ENCODE results near the gene DCST2.

DCST2 gene

DNA sequence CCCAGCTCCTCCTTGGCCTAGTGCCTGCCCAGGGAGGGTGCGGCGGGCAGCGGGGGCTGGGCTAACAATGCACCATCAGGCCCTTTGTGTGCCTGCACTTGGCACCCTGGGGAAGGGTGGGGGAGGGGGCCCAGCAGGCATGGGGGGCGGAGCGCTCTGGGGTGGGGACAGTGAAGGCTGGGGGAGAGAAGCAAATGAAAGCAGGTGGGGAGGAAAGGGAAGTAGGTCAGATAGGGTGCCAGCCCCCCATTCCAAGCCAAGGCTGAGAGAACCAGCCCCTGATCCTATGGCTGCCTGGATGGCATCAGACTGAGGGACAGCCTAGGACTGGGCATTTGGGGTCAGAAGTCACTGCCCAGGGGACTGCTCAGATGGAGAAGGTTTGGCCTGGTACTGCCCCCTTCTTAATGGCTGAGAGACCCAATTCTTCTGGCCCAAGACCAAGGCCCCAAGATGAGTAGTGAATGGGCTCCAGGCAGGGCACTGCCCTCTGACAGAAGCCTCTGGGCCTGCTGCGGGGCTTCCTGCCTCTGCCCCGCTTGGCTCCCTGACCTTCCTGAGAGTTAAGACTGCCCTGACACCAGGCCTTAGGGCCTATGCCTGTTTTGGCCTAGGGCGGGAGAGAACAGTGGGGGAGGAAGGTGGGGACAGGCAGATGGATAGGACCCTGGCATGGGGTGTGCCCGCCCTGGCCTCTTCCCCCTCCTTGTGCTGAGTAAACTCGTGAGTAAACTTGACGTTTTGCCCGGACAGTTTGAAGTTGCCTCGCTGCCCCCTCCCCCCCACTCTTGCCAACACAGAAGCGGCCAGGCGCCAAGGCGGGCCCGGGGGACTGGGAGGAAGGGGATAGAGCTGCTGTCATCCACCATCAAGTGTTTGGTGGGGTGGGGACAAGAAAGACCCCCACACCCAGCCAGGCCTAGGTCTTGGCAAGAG lies 28.2 kb downstream of the DCST2 start:
- H3K4me3 ChIP-seq (replicated peaks; ENCODE audit: low read depth, low read length): no peak overlapping the region
- DNase-seq (ENCODE audit: low read depth): no peak
- TF ChIP-seq, protein P1, sequence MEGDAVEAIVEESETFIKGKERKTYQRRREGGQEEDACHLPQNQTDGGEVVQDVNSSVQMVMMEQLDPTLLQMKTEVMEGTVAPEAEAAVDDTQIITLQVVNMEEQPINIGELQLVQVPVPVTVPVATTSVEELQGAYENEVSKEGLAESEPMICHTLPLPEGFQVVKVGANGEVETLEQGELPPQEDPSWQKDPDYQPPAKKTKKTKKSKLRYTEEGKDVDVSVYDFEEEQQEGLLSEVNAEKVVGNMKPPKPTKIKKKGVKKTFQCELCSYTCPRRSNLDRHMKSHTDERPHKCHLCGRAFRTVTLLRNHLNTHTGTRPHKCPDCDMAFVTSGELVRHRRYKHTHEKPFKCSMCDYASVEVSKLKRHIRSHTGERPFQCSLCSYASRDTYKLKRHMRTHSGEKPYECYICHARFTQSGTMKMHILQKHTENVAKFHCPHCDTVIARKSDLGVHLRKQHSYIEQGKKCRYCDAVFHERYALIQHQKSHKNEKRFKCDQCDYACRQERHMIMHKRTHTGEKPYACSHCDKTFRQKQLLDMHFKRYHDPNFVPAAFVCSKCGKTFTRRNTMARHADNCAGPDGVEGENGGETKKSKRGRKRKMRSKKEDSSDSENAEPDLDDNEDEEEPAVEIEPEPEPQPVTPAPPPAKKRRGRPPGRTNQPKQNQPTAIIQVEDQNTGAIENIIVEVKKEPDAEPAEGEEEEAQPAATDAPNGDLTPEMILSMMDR (IDR thresholded peaks at IDR 0.05; ENCODE audit: low read length, missing control alignments): no peak

DNA sequence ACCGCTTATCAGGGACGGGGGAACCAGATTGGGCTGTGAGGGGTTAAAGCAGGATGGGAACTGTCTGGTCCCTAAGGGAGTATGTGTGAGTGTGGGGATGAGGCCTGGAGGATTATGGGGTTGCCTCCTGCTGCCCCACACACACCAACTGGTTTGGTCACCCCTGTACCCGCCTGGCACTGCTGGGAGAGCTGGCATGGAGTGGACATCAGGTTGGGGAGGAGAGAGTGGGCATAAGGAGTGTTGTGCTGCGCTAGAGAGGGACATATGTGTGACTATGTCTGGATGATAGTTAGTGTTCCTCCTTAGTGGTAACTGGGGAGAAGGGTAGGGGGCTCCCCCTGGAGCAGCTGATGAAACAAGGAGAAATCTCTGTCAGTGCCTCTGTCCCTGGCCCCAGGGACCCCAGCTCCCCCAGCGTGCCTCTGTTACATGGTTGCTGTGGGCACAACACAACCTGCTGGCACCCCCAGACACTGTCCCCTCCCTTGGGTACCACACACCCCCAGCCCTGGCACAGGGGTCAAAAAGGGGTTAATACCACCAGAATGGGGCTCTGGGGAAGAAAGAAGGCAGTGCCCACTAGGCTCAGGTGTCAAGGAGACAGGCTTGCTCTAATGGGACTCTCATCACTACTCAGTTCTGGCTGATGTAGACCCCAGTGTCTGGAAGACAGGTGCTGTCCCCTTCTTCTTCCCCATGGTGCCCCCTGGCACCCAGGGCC lies 29.1 kb downstream of the DCST2 start:
- DNase-seq (ENCODE audit: low read depth): no peak
- TF ChIP-seq, protein P1 (IDR thresholded peaks at IDR 0.05; ENCODE audit: low read length, missing control alignments): no peak
- H3K4me3 ChIP-seq (replicated peaks; ENCODE audit: low read depth, low read length): peak overlapping the region; percentile 90

DNA sequence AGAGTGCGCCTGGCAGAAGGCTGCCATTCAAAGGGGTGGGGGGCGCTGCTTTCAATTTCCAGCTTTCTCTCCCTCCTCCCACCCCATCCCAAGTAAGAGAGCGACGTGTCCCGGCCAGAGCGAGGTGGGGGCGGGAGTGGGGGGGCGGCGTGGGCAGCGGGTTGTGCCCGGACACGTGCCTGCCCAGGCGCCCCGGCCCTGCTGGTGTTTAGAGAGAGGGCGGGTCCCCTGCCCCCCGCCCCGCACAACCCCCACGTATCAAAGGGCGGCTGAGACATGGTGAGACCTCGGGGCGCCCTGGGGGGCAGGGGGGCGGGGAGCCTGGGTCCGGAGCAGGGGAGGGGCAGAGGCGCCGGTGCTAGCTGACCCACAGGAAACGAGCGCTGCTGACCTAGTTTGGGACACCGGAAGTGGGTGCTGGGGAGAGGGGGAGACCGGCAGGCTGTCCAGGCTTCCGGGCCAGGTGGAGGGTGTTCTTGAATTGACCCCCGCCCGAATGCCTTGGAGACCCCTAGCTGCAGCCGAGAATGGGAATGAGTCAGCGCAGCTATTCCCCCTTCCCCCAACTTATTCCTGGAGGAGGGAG lies 29.7 kb downstream of the DCST2 start:
- DNase-seq (ENCODE audit: low read depth): no peak
- TF ChIP-seq, protein P1 (IDR thresholded peaks at IDR 0.05; ENCODE audit: low read length, missing control alignments): no peak

DNA sequence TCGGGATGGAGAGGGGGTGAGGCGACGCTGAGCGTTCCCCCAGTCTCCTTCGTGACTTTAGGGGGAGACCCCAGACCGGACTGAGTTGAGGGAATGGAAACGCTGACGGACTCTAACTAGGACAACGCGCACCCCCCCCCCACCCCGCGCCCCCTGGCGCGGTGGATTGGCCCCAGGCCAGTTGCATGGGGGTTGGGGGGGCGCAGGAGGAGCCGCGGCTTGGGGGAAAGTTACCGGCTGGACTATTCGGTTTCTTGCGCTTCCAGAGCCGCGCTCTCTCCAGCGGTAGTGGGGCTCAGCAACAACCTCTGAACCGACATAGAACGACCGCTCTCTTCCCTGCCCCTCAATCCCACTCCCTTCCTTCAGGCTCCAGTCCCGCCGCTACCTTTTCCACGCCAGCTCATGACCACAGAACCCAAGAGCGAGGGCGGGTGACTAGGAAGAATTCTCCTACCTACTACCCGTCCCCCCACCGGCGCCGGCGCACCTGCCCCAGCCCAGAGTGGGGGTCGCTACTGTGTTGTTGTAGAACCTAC lies 30.3 kb downstream of the DCST2 start:
- TF ChIP-seq, protein P1 (IDR thresholded peaks at IDR 0.05; ENCODE audit: low read length, missing control alignments): no peak
- DNase-seq (ENCODE audit: low read depth): no peak
- H3K4me3 ChIP-seq (replicated peaks; ENCODE audit: low read depth, low read length): peak overlapping the region; percentile 90

More for the DNA sequence above, 29.7 kb downstream of the DCST2 start:
- H3K4me3 ChIP-seq (replicated peaks; ENCODE audit: low read depth, low read length): peak overlapping the region; percentile 90

DNA sequence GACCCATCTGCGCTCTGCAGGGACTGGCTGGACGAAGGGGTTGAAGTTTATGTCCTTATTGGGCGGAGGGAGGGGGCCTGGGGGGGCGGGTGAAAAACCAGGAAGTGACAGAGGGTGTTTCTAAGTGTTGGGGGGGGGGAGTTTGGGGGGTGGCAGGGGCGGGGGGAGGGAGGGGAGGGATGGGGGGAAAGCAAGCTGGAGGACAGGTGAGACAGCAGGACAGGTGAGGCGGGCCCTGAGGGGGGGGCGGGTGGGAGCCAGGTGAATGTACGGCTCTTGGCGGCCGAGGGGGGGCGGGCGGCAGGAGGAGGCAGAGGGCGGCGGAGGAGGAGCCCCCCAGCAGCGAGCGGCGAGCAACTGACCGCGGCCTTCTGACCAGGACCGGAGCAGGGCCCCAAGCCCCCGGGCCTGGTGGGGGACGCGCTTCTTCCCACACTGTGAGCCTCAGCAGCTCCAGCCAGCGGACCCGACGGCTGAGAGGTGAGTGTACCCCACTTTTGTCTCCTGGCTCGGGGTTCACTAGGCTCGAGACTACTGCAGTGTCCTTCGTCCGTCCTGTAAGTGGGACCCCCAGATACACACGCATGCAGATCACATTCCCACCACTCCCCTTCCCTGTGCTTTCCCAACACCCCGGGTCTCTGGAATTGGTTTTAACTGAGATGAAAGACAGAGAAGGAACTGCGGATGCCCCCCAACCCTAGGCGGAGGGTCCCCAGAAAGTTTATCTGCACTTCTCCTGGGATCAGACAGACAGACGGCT lies 30.9 kb downstream of the DCST2 start, which contains the start of gene ZBTB7B:
ZBTB7B (plus strand) TSS at position 339 of the 763 bp plus-strand sequence. CDS start 11,859 bp downstream, outside the sequence.
- TF ChIP-seq, protein P1 (IDR thresholded peaks at IDR 0.05; ENCODE audit: low read length, missing control alignments): no peak
- DNase-seq (ENCODE audit: low read depth): no peak
- H3K4me3 ChIP-seq (replicated peaks; ENCODE audit: low read depth, low read length): peak within 1 kb of the TSS; percentile 90

Data from fibroblast of pulmonary artery (primary cell).